Heart right ventricle (tissue), 16 donors: ENCODE measurements around the gene KRT15. TPM values are rescaled to one million over a fixed set of nuclear protein-coding genes. Genes with fewer than 3 reads are reported as not detected.

ENCODE experiments used
- ATAC-seq, 8 donors: fragments of 200-7000 bp; cut with Tn5 transposase; one replicate each; pipeline ENCODE4 v1.9.1; 2020; ENCODE audit warnings: mild to moderate bottlenecking in 8 of 8, moderate library complexity in 8 of 8, moderate number of reproducible peaks in 1 of 8
- DNase-seq, 2 donors: peaks; one replicate each; pipeline ENCODE4 v3.0.0-alpha.2; 2020
- H3K27ac ChIP-seq, 10 donors: fragments of 200-600 bp; sonication (generic) in 2 of 10; one replicate each; pipeline versions ENCODE4 v1.5.0 to v1.8.0; 2020 to 2022; ENCODE audit warnings: mild to moderate bottlenecking in 3 of 10
- H3K27me3 ChIP-seq, 7 donors: fragments of 200-600 bp; one replicate each; pipeline ENCODE4 v1.8.0; 2021 to 2022; ENCODE audit warnings: mild to moderate bottlenecking in 2 of 7
- H3K36me3 ChIP-seq, 9 donors: fragments of 200-600 bp; sonication (generic) in 1 of 9; one replicate each; pipeline versions ENCODE4 v1.5.0 to v1.8.0; 2020 to 2022; ENCODE audit warnings: mild to moderate bottlenecking in 2 of 9
- H3K4me1 ChIP-seq, 9 donors: fragments of 200-600 bp; sonication (generic) in 1 of 9; one replicate each; pipeline versions ENCODE4 v1.5.0 to v1.8.0; 2020 to 2022; ENCODE audit warnings: mild to moderate bottlenecking in 4 of 9
- H3K4me3 ChIP-seq, 10 donors: fragments of 200-600 bp; sonication (generic) in 2 of 10; one replicate each; pipeline versions ENCODE4 v1.5.0 to v1.8.0; 2020 to 2022; ENCODE audit warnings: mild to moderate bottlenecking in 7 of 10, moderate library complexity in 2 of 10
- H3K9me3 ChIP-seq, 11 donors: fragments of 200-600 bp in 10 of 11; sonication (generic) in 2 of 11; one replicate each; pipeline versions ENCODE4 v1.5.0 to v1.8.0; 2013 to 2022; ENCODE audit warnings: mild to moderate bottlenecking in 2 of 11, control low read depth in 1 of 11, moderate library complexity in 1 of 11
- whole genome bisulfite sequencing, 2 donors: extraction: QIAGEN DNeasy Blood & Tissue Kit; methylation state at CpG; one replicate each; pipeline ENCODE4 v1.1.7; 2013; ENCODE audit warnings: inconsistent platforms in 1 of 2; 5-methylcytosine and 5-hydroxymethylcytosine counted together
- intact Hi-C, 10 donors: fragments of 100-400 bp; cut with DNase I; formaldehyde crosslinking; loops; one replicate each; pipeline versions ENCODE4 v1.11.1 to v1.14.2; 2022
- long read RNA-seq, 3 donors: library from polyadenylated mRNA; unstranded; transcript quantifications; one replicate each; pipeline ENCODE4 v2.0.0, GENCODE V29; 2020 to 2021
- polyA plus RNA-seq, 2 donors: library from polyadenylated mRNA; stranded (reverse); fragments of 200-250 nt; gene quantifications; one replicate each; pipeline ENCODE4 v1.2.3, GENCODE V29; 2013
- total RNA-seq, 10 donors: library from RNA; stranded (reverse); fragmentation: NEBNext Ultra II Directional in 3 of 10; extraction: Animal tissue kit (Norgen Biotek cat#: 25700) in 3 of 10; gene quantifications; one replicate each; pipeline versions ENCODE4 v1.2.1 to v1.2.4, GENCODE V29; 2021 to 2023
- TF ChIP-seq, protein P1 (sequence below), 9 donors: fragments of 200-600 bp; sonication (generic) in 2 of 9; IDR thresholded peaks; one replicate each; pipeline versions ENCODE4 v1.5.0 to v1.8.0; 2021 to 2022; ENCODE audit warnings: antibody characterized with exemption in 9 of 9, mild to moderate bottlenecking in 5 of 9, moderate library complexity in 1 of 9
- donor health status: Arrhythmogenic right ventricular cardiomyopathy.
- donor health status: ischemic (EF 13 %, LVEDD 7.1; RV severe dilation, severe dysfunction).
- donor health status: healthy with polysubstance abuse.
- donor health status: DM: no; HTN: yes; CAD: no.
- donor health status: DM: no; HTN: no; CAD: no.
- donor health status: ischemic (EF 25% LVEDD 6.9; RV normal size, moderate dysfunction).
- donor health status: ischemic (EF 25% LVEDD 5.7; RV mildly dilated, moderate dysfunction).
- donor health status: healthy.
- donor health status: DM: yes; HTN: yes; CAD: no.
- donor health status: Ischemic cardiomyopathy.
- donor health status: ischemic (EF 35%, LVEDD 5.7; RV mildly dilated, moderate dysfunction).
- donor health status: nonischemic (EF 11% LVEDD 7.7; RV severe dilation, severe dysfunction).
- donor health status: DM: yes; HTN: yes; CAD: no.
- donor health status: PGD.
- donor health status: ischemic (EF 29% LVEDD 5.4; RV normal size, mild dysfunction).
- donor health status: nonischemic (EF 23%, LVEDD 6.1; RV moderate dilation, normal function).

Gene KRT15
- total RNA-seq, result under 1 TPM in 1 of 10 donors, not detected in 9; 0.07 TPM
- polyA plus RNA-seq, result under 1 TPM in 1 of 2 donors, not detected in 1; 0.22 TPM
- long read RNA-seq, donor 1, result 0 reads
- long read RNA-seq, donor 2, result 0 reads
- long read RNA-seq, donor 3, result 0 reads

DNA sequence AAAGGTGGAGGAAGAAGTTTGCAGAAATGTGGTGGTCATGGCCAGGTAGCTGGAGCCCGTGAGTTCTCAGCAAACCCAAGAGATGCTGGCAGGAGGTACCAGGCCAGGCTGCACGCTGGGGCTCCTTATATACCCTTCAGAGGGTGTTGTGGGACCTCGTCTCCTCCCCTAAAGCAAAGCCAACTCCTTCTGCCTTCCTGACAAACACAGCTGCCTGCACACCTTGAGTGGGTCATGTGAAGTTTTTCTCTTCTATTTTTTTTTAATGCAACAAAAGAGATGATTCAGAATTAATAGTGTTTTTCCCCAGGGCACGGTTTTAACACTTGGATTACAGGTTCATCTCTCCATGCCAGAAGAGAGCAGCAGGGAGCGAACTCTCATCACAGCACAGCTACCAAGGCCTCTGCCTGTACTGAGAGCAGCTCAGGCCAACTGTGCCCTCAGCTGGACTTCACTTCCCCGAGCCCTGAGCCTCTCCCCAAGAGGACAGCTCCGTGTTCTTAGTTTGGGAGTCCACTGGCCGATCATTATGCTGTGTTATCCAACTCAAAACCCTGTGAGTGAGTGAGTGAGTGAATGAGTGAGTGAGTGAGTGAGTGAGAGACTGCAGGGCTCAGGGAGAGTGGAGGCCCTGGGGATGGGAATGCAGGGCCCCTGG is at the start of gene KRT15:
TSS of gene KRT15 (minus strand) at position 102 of the 661 bp plus-strand sequence. CDS start at position 39, 63 bp downstream.
- WGBS, 2 donors, result 63 to 65% methylated on average over 8 of the region's 8 CpGs
- peaks cover 0 to 4% (median 0%) of the 10 kb centered on the region in 9 donors for H3K4me1 ChIP-seq
- intact Hi-C loops, result no loop called here
- TF ChIP-seq, protein P1, sequence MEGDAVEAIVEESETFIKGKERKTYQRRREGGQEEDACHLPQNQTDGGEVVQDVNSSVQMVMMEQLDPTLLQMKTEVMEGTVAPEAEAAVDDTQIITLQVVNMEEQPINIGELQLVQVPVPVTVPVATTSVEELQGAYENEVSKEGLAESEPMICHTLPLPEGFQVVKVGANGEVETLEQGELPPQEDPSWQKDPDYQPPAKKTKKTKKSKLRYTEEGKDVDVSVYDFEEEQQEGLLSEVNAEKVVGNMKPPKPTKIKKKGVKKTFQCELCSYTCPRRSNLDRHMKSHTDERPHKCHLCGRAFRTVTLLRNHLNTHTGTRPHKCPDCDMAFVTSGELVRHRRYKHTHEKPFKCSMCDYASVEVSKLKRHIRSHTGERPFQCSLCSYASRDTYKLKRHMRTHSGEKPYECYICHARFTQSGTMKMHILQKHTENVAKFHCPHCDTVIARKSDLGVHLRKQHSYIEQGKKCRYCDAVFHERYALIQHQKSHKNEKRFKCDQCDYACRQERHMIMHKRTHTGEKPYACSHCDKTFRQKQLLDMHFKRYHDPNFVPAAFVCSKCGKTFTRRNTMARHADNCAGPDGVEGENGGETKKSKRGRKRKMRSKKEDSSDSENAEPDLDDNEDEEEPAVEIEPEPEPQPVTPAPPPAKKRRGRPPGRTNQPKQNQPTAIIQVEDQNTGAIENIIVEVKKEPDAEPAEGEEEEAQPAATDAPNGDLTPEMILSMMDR (IDR thresholded peaks at IDR 0.05), result no peak
- H3K27me3 ChIP-seq, result peaks cover 0 to 68% (median 47%) of the 10 kb centered on the region in 7 donors
- ATAC-seq, result no peak
- no peaks in the 10 kb centered on the region for H3K9me3 ChIP-seq
- H3K4me3 ChIP-seq, result no peak within 1 kb of the TSS
- DNase-seq, result no peak
- no peak within 1 kb of the TSS for H3K27ac ChIP-seq
- no peaks in the 10 kb centered on the region for H3K36me3 ChIP-seq

- WGBS, 2 donors, result 86 to 87% methylated on average over 6 of the region's 6 CpGs
- H3K27me3 ChIP-seq, result peaks cover 0 to 53% (median 29%) of the 10 kb centered on the region in 7 donors
- no peak for ATAC-seq
These were observed 48.6 kb upstream of the KRT15 start for GRCh38 chr17:41567317-41567716.

DNA sequence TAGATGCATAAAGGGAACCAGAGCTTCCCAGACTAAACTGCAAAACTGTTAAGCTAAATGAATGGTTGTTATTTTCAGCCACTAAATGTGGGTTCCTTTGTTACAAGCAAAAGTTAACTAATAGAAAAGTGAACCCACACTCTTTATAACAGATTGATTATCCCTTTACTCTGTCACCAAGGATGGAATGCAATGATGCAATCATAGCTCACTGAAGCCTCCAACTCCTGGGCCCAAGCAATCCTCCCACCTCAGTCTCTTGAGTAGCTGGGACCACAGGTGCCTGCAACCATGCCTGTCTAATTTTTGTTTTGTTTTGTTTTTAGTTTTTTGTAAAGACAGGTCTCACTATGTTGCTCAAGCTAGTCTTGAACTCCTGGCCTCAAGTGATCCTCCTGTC is 46.6 kb upstream of the KRT15 start:
- H3K27ac ChIP-seq, result no peak overlapping the region
- no peak overlapping the region for H3K4me3 ChIP-seq
- H3K27me3 ChIP-seq, result peaks cover 0 to 65% (median 43%) of the 10 kb centered on the region in 7 donors
- no peaks in the 10 kb centered on the region for H3K36me3 ChIP-seq
- intact Hi-C loops, result no loop called here
- H3K4me1 ChIP-seq, result no peaks in the 10 kb centered on the region
- ATAC-seq, result no peak
- H3K9me3 ChIP-seq, result peaks cover 0 to 10% (median 0%) of the 10 kb centered on the region in 11 donors
- DNase-seq, result no peak
- TF ChIP-seq, protein P1 (IDR thresholded peaks at IDR 0.05), result no peak

More at GRCh38 chr17:41567317-41567716, 48.6 kb upstream of the KRT15 start:
- Histone ChIP-seq H3K4me1 (no peaks in the 10 kb centered on the region), H3K27ac (no peak overlapping the region), H3K9me3 (peaks cover 0 to 10% (median 0%) of the 10 kb centered on the region in 11 donors), H3K36me3 (no peaks in the 10 kb centered on the region), H3K4me3 (no peak overlapping the region)
- DNase-seq, result no peak
- intact Hi-C loops, result no loop called here
- TF ChIP-seq, protein P1 (IDR thresholded peaks at IDR 0.05), result no peak

DNA sequence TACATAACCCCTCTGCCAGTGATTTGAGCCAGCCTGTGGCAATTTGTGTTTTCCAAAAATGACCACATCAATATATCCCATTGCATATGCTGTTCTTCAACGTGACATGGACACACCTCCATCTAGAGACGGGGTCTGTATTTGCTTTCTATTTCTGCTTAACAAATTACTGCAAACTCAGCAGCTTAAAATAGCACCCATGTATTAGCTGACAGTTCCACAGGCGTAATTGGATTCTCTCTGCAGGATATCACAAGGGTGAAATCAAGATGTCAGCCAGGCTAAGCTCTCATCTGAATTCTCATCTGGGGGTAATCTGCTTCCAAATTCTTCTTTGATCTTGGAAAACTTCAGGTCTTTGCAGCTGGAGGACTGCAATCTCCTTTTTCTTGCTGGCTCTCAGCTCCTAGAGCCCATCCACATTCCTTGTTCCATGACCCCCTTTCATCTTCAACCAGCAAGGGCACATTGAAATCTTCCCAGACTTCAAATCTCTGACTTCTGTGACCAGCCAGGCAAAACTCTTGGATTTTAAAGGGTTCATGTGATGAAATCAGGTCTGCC is 45.0 kb upstream of the KRT15 start:
- TF ChIP-seq, protein P1 (IDR thresholded peaks at IDR 0.05), result no peak
- H3K27me3 ChIP-seq, result peaks cover 0 to 73% (median 55%) of the 10 kb centered on the region in 7 donors
- no peaks in the 10 kb centered on the region for H3K4me1 ChIP-seq
- H3K9me3 ChIP-seq, result peaks cover 0 to 10% (median 0%) of the 10 kb centered on the region in 11 donors
- intact Hi-C loops, result no loop called here
- no peak overlapping the region for H3K27ac ChIP-seq
- no peak overlapping the region for H3K4me3 ChIP-seq
- DNase-seq (no peak), ATAC-seq (no peak)
- 17 to 18% methylated on average over 3 of the region's 3 CpGs for WGBS, 2 donors
- no peaks in the 10 kb centered on the region for H3K36me3 ChIP-seq
